Prostate gland (tissue), 2 donors: ENCODE data around the gene SIN3B.

ENCODE experiments used
- CTCF ChIP-seq, 4 experiments: fragments of 200-600 bp in 2 of 4; fragments of 450-650 bp in 2 of 4; sonication (generic) in 2 of 4; IDR thresholded peaks; 1 replicate in 3 of 4; 2 replicates in 1 of 4; pipeline ENCODE4 v1.5.1; 2016 to 2019; ENCODE audit warnings: antibody characterized with exemption in 4 of 4, mild to moderate bottlenecking in 2 of 4, moderate library complexity in 2 of 4
- POLR2A ChIP-seq: fragments of 450-650 bp; IDR thresholded peaks from one replicate; pipeline ENCODE4 v1.6.1; 2016; ENCODE audit warnings: antibody characterized with exemption, mild to moderate bottlenecking
- POLR2AphosphoS5 ChIP-seq: sonication (generic); formaldehyde crosslinking; IDR thresholded peaks from one replicate; pipeline ENCODE4 v1.6.1; 2017; ENCODE audit warnings: antibody characterized with exemption

- TF ChIP-seq CTCF (IDR thresholded peaks at IDR 0.05) (no peak), POLR2A (no peak), POLR2AphosphoS5 (no peak)
Observed at GRCh38 chr19:16834747-16835146, 5.5 kb downstream of the SIN3B start.
